Panc1 (cell line): ENCODE data around the gene SPSB3.

ENCODE experiments used
- CTCF ChIP-seq: fragments of 450-650 bp; IDR thresholded peaks from 2 replicates; pipeline ENCODE4 v1.5.1; 2017; ENCODE audit warnings: mild to moderate bottlenecking
- POLR2AphosphoS5 ChIP-seq: IDR thresholded peaks from 2 replicates; pipeline ENCODE4 v1.6.1; 2012; ENCODE audit warnings: mild to moderate bottlenecking, low read depth, low read length, moderate library complexity

GRCh38 chr16:1771188-1771863, 11.0 kb downstream of the SPSB3 start, which contains the start of gene NME3:
- TF ChIP-seq POLR2AphosphoS5 (no peak), CTCF (no peak)
